ENCODE measurements around the gene ANO7. TPM values are rescaled to one million over a fixed set of nuclear protein-coding genes. Genes with fewer than 3 reads are reported as not detected.

The ANO7 gene
- total RNA-seq, 2 donors from 2014 or later, result 0.99 to 1.6 TPM

DNA sequence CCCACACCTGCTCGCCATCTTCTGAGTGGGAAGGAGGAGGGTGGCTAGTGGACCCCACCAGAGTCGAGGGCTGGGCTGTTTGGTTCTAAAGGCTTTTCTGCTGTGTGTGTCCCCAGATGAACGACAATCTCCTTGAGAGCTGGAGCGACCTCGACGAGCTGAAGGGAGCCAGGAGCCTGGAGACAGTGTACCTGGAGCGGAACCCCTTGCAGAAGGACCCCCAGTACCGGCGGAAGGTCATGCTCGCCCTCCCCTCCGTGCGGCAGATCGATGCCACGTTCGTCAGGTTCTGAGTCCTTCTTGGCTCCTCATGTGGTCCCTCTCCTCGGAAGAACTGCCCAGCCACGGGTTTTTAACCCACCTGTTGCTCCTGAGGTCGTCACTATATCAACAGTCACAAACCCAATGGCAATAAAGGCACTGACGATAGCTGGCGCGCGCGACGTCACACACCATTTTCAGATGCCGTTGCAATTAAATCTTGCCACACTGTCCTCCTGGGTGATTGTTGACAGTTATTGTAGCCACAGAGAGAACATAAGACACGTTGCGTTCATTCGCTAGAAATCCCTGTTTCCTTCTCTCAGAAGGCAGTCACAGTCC, 5.8 kb upstream of the ANO7 start:
- 91 to 93% methylated on average over 22 to 23 of the region's 28 CpGs for WGBS, 2 donors
- no peaks in the 10 kb centered on the region for H3K27me3 ChIP-seq
- DNase-seq, result no peak
- no peaks in the 10 kb centered on the region for H3K4me1 ChIP-seq
- no peaks in the 10 kb centered on the region for H3K9me3 ChIP-seq
- ATAC-seq, result no peak
- H3K27ac ChIP-seq, result no peak overlapping the region
- H3K36me3 ChIP-seq (replicated peaks in 1 of 2; ENCODE audit: insufficient read depth in 1 of 2, low read depth in 2 of 2), result peaks cover 0 to 7% of the 10 kb centered on the region in 2 donors
- TF ChIP-seq POLR2A (IDR thresholded peaks at IDR 0.05), result no peak
- TF ChIP-seq, protein P1, sequence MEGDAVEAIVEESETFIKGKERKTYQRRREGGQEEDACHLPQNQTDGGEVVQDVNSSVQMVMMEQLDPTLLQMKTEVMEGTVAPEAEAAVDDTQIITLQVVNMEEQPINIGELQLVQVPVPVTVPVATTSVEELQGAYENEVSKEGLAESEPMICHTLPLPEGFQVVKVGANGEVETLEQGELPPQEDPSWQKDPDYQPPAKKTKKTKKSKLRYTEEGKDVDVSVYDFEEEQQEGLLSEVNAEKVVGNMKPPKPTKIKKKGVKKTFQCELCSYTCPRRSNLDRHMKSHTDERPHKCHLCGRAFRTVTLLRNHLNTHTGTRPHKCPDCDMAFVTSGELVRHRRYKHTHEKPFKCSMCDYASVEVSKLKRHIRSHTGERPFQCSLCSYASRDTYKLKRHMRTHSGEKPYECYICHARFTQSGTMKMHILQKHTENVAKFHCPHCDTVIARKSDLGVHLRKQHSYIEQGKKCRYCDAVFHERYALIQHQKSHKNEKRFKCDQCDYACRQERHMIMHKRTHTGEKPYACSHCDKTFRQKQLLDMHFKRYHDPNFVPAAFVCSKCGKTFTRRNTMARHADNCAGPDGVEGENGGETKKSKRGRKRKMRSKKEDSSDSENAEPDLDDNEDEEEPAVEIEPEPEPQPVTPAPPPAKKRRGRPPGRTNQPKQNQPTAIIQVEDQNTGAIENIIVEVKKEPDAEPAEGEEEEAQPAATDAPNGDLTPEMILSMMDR (IDR thresholded peaks at IDR 0.05), result no peak
- intact Hi-C loops (cut with DNase I), result no loop called here
- H3K4me3 ChIP-seq, result no peak overlapping the region

DNA sequence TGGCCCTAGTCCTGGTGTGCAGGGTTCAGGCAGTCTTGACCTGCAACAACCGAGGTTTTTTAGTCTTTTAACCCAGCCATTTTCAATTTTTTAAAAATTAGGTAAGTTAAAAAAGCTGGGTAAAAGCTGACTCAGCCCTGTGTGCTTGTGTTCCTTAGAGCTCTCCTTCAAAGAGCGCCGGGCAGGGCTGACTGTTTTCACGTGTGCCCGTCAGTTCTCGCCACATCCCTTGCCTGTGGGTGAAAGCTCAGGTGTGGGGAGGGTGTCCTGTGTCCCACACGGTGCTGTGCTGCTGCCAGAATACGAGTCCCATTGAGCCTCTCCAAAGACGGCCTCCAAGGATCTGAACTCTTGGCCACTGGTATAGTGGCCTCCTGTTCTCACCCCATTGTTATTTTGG, 5.3 kb upstream of the ANO7 start:
- 85 to 86% methylated on average over 9 of the region's 9 CpGs for WGBS, 2 donors
- no peak overlapping the region for H3K27ac ChIP-seq
- ATAC-seq, result no peak
- intact Hi-C loops (cut with DNase I), result no loop called here
- DNase-seq, result no peak
- no peaks in the 10 kb centered on the region for H3K9me3 ChIP-seq
- no peaks in the 10 kb centered on the region for H3K4me1 ChIP-seq
- no peak for TF ChIP-seq POLR2A (IDR thresholded peaks at IDR 0.05)
- TF ChIP-seq, protein P1 (IDR thresholded peaks at IDR 0.05), result no peak
- H3K36me3 ChIP-seq (replicated peaks in 1 of 2; ENCODE audit: insufficient read depth in 1 of 2, low read depth in 2 of 2), result peaks cover 0 to 7% of the 10 kb centered on the region in 2 donors
- no peak overlapping the region for H3K4me3 ChIP-seq
- no peaks in the 10 kb centered on the region for H3K27me3 ChIP-seq

DNA sequence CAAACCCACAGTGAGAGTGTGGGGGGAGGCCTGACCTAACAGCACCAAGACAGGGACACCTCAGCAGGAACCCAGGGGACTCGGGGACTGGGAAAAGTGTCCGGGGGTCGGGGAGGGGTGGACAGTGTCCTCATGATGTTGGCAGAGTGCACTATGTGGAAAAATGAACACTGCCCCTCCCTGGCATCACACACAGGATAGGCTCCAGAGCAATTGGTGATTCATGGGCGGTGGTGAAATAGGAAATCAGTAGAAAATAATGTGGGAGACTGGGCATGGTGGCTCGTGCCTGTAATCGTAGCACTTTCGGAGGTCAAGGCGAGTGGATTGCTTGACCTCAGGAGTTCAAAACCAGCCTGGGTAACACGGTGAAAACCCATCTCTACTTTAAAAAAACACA, 3.6 kb upstream of the ANO7 start:
- intact Hi-C loops (cut with DNase I), result no loop called here
- Histone ChIP-seq H3K4me1 (no peaks in the 10 kb centered on the region), H3K27ac (no peak overlapping the region), H3K4me3 (no peak overlapping the region), H3K27me3 (no peaks in the 10 kb centered on the region), H3K36me3 (replicated peaks in 1 of 2; ENCODE audit: insufficient read depth in 1 of 2, low read depth in 2 of 2) (peaks cover 0 to 6% of the 10 kb centered on the region in 2 donors), H3K9me3 (no peaks in the 10 kb centered on the region)
- ATAC-seq (no peak), DNase-seq (no peak)
- no peak for TF ChIP-seq POLR2A (IDR thresholded peaks at IDR 0.05)
- TF ChIP-seq, protein P1 (IDR thresholded peaks at IDR 0.05), result no peak
- 74 to 78% methylated on average over 9 of the region's 9 CpGs for WGBS, 2 donors

DNA sequence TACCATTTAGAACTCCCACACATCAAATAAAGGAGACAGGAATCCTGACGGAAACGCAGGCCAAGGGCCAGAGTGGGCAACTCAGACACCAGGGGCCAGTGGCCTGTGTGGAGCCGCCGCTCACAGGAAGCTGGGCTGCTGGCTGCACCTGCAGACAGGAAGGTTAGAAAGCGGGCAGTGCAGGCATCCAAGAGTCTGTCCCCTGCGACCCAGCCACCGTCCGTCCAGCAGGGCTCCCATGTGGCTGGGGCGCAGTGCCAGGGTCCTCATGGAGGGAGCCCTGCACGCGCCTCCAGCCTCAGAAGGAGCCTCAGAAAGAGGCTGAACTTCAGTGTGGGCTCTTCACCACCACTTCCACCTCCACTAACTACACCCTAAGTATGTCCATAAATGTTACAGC, 2.5 kb upstream of the ANO7 start:
- no peak for ATAC-seq
- no peak for DNase-seq
- Histone ChIP-seq H3K4me3 (no peak overlapping the region), H3K9me3 (no peaks in the 10 kb centered on the region), H3K4me1 (no peaks in the 10 kb centered on the region), H3K27me3 (no peaks in the 10 kb centered on the region), H3K27ac (no peak overlapping the region), H3K36me3 (replicated peaks in 1 of 2; ENCODE audit: insufficient read depth in 1 of 2, low read depth in 2 of 2) (peaks cover 0 to 4% of the 10 kb centered on the region in 2 donors)
- 81 to 97% methylated on average over 5 to 11 of the region's 11 CpGs for WGBS, 2 donors
- intact Hi-C loops (cut with DNase I), result no loop called here
- no peak for TF ChIP-seq POLR2A (IDR thresholded peaks at IDR 0.05)
- TF ChIP-seq, protein P1 (IDR thresholded peaks at IDR 0.05), result no peak
